AML-193 (cell line): ENCODE data around the gene GATAD2B.
"Not testable (repeated sequence)": the region's sequence is repeated elsewhere in the genome, so short reads cannot be mapped to it uniquely, and the experiment has no call there.

Source experiments
- DNase-seq, 2 experiments: peaks; one replicate each; lab custom pipeline; 2025; lab: John Stamatoyannopoulos, UW

The GATAD2B gene

GRCh38 chr1:153929981-153930948, 7.5 kb upstream of the GATAD2B start:
- DNase-seq = no peak

- DNase-seq = no peak
Measured at GRCh38 chr1:153929426-153929825, 6.7 kb upstream of the GATAD2B start.

GRCh38 chr1:153928791-153929341, 6.1 kb upstream of the GATAD2B start:
- no peak for DNase-seq

GRCh38 chr1:153928245-153928644, 5.5 kb upstream of the GATAD2B start:
- no peak for DNase-seq

- no peak for DNase-seq
Measured at GRCh38 chr1:153926405-153926804, 3.6 kb upstream of the GATAD2B start.

- peak in 1 of 2 experiments; percentile 28 for DNase-seq
Measured at GRCh38 chr1:153922076-153922971, 448 bp downstream of the GATAD2B start.

- no peak for DNase-seq
Measured at GRCh38 chr1:153921803-153922075, 1.0 kb downstream of the GATAD2B start.

GRCh38 chr1:153921080-153921802, 1.5 kb downstream of the GATAD2B start:
- no peak for DNase-seq

- peak; percentile 63 to 65 for DNase-seq
Measured at GRCh38 chr1:153919876-153920852, 2.6 kb downstream of the GATAD2B start.

- no peak for DNase-seq
Measured at GRCh38 chr1:153916297-153916696, 6.5 kb downstream of the GATAD2B start.

- DNase-seq = no peak
Measured at GRCh38 chr1:153912349-153912748, 10.4 kb downstream of the GATAD2B start.

- DNase-seq = not testable (repeated sequence)
Measured at GRCh38 chr1:153910560-153910959, 12.2 kb downstream of the GATAD2B start.

- no peak for DNase-seq
Measured at GRCh38 chr1:153908071-153908470, 14.7 kb downstream of the GATAD2B start.

- DNase-seq = no peak
Measured at GRCh38 chr1:153907134-153907533, 15.6 kb downstream of the GATAD2B start.

GRCh38 chr1:153906396-153906795, 16.4 kb downstream of the GATAD2B start:
- no peak for DNase-seq

- not testable (repeated sequence) for DNase-seq
Measured at GRCh38 chr1:153905908-153906307, 16.9 kb downstream of the GATAD2B start.

GRCh38 chr1:153903841-153904455, 18.8 kb downstream of the GATAD2B start:
- no peak for DNase-seq

GRCh38 chr1:153899509-153899908, 23.3 kb downstream of the GATAD2B start:
- DNase-seq = no peak

GRCh38 chr1:153895866-153896265, 26.9 kb downstream of the GATAD2B start:
- DNase-seq = not testable (repeated sequence)

- DNase-seq = not testable (repeated sequence)
Measured at GRCh38 chr1:153891042-153891441, 31.7 kb downstream of the GATAD2B start.
